GM19043 (cell line): ENCODE results near the gene MYH6.
"Not testable (repeated sequence)": the region's sequence is repeated elsewhere in the genome, so short reads cannot be mapped to it uniquely, and the experiment has no call there.

Source experiments
- ATAC-seq: cut with Tn5 transposase; IDR thresholded peaks from one replicate; pipeline ENCODE4 v1.9.1; 2021; ENCODE audit warnings: low read depth; ENCODE audit not compliant: unreplicated experiment

The MYH6 gene

DNA sequence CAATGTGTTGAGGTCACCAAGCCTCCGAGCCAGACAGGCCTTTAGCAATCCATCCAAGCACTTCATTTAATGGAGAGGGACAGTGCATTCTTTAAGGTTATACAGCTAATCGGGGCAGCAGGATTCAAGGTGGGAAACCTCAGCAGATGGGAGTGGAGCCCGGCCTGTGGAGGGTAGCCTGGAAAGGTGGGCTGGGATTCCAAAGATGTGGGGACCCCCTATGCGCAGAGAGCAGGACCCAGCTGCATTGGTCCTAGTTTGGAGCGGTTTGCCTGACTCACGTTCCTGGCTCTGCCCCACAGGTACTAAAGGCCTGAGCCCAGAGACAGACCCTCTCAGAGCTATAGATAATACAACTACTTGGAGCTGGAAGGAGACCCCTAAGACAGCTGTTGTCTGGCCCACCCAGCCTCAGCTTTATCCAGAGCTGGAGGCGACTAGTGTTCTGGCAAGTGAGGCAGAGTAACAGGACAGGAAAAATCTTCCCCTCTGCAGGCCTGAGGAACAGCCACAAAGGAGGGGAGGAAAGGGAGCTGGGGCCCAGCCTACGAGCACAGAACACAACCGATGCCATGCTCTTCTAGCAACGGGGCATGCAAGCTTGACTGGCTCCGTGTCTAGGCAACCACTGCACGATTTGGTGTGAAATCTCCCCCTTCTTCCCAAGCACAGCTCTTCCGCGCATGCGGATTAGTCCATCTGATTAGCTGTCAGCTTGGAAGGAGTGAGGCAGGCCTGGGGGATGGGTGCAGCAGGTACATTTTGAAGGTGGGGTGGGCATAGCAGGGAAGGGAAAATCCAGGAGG is 28.5 kb upstream of the MYH6 start:
- no peak for ATAC-seq

DNA sequence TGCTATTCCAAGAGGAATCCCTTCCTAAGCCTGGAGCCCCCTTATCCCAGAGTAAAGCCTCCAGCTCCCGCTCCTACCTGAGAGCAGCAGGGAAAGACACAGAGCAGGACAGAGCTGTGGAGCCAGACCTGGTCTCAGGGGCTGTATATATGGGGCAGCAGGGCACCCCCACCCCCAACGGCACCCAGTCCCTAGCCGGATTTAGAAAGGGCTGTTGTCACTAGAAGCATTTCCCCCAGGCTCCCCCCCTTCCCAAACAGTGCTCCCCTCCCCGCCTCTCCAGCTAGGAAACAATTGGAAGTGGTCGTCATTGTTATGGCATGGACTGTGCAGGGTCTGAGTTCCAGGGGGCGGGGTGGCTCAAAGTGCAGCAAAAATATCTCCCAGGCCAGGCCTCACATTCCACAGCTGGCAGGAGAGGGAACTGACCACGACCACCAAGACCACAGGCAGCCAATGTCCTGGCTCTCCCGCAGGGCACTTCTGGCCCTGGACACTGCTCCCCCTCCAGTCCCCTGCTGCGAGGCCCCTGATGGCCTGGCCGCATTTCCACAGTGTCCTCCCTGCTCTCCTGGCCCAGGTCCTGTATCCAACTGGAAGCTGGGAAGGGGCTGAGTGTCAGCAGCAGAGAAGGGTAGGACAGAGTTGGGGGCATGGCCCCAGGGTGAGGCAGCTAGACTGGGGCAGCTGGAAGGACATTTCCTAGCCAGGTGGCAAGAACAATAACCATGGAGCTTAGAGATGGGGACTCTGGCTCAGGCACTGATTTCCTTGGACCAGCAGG is 27.7 kb upstream of the MYH6 start, which contains the start of gene MYH7:
MYH7 (minus strand) TSS at position 118 of the 784 bp plus-strand sequence. CDS start 1,928 bp downstream, outside the sequence.
- no peak for ATAC-seq

DNA sequence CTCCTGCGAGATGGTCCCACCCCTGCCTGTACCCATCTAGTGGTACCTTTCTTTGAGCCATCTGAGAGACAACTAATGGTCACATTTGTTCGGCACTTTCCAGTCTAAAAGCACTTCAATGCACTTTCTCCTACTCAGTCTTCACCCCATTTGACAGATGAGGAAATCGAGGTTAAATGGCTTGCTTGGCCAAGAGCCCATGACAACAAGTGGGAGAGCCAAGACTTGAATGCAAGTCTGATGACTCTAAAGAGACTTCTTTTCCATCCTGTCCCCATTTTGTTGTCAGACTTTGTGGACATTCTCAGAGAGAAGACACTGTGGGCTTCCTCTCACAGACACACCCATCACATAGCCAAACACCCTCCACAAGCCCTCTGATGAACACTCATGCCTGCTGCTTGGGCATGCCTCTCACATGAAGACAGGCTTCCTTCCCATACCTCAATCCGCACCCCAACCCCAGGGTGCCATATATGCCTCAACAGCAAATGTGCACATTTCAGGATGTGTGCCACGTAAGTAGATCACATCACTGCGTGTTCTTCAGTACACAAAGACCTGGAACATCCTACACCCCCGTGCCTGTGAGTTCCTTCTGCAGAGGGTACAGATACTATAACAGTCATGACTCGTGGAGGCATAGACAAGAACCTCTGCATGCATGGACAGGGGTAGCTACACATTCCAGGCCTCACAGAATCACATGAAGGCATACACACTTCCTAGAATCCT is 26.6 kb upstream of the MYH6 start:
- no peak for ATAC-seq

DNA sequence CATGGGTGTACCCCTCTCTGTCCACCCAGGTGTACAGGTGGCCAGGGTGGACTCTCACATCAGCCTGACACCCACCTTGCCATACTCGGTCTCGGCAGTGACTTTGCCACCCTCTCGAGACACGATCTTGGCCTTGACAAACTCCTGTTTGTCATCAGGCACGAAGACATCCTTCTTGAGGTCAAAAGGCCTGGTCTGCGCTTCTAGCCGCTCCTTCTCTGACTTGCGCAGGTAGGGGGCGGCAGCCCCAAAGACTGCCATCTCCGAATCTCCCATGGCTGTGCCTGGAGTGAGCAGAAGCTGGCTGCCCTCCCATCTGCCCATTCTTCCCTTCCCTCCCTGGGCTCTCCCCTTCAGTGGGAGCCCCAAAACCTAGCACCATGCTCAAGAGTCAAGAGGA is 25.4 kb upstream of the MYH6 start:
- no peak for ATAC-seq

DNA sequence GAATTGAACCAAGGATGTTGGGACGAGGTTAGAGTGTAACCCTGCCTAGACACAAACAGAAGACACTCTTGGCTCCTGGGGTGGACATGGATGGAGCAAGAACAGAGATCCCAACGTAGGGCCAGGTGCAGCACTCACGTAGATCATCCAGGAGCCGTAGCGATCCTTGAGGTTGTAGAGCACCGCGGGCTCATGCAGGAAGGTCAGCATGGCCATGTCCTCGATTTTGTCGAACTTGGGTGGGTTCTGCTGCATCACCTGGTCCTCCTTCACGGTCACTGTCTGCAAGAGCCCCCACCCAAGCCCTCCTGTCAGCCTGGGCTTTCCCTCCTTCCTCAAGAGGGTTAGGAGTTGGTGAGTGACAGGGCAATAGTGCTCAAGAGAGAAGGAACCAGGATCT is 24.9 kb upstream of the MYH6 start:
- ATAC-seq: no peak

DNA sequence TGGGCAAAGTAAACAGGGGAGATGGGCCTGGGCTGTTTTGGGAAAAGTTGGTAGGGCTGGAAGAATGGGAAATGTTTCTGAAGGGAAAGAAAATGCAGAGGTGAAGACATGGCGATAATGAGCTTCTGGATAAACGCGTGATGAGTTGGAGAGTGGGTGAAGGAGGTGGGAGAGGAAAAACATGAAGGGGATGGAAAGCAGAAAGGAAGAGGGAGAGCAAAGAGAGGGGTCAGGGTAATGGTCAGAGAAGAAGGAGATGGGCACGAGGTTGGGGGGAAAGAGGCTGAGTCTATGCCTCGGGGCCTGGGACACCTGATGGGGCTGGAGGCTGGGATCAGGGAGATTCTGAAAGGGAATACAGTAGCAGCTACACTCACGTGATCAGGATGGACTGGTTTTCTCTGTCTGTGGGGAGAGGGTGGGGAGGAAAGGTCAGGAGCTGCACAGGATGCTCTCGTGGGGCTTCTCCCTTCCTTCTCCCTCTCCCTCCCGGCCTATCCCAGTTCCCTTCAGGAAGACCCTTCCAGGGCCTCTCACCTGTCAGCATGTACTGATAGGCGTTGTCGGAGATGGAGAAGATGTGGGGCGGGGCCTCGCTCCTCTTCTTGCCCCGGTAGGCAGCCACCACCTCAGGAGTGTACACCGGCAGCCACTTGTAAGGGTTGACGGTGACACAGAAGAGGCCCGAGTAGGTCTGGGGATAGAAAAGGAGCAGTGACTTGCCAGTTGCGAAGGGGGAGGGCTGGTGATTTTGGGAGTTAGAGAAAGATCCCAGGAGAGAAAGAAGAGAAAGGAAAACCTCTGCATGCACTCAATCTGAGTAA is 24.2 kb upstream of the MYH6 start:
- no peak for ATAC-seq

DNA sequence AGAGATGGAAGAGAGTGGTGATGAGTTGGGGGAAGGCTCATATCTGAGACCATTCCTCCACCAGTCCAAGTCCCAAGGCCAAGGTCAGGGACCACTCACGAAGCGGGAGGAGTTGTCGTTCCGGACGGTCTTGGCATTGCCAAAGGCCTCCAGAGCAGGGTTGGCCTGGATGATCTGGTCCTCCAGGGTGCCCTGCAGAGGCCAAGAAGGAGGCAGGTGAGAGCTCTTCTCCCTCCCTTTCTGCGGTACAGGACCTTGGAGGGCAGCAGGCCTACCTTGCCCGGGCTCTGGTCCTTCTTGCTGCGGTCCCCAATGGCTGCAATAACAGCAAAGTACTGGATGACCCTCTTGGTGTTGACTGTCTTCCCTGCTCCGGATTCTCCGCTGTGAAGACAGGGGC is 23.4 kb upstream of the MYH6 start:
- no peak for ATAC-seq

DNA sequence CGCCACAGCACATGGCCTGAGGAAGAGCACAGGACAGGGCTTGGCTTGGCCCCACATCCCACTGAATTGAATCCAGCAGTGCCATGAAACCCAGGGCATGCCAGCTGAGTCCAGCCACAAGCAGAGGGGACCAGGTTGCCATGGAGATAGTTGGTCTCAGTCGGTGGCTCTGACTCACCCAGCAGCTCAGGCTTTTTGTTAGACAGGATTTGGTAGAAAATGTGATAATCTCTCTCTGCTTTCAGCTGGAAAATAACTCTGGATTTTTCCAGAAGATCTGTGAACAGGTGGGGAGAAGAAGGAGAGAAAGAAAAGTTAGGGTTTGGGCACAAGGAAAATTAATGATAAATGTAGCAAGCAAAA is 22.6 kb upstream of the MYH6 start:
- no peak for ATAC-seq

DNA sequence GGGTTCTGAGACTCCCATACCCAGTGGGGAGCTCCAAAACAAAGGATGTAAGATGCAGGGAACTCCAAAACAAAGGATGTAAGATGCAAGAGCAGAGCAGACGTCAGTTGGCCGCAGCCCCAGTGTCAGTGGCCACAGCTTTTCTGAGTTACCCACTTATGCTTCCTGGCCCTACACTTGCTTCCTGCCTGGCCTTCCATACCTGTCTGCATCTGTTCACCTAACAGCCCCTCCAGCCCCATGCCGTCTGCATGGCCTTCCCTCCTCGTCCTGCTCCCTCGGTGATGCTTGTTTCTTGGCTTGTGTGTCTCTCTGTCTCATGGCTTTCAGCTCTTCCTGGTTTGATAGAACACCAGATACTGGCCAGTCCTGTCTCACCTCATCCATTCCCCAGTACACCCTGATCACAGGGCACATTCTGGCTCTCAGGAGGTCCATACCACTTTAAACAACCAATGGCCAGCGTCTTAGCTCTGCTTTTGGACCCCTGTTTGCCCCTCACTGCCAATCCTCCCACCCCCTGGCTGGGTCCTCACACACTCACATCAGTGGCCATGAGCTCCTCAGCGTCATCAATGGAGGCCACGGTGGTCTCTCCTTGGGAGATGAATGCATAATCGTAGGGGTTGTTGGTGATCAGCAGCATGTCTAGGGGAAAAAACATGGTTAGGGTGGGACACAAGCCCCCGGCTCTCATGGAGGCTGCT is 22.1 kb upstream of the MYH6 start:
- ATAC-seq: no peak

DNA sequence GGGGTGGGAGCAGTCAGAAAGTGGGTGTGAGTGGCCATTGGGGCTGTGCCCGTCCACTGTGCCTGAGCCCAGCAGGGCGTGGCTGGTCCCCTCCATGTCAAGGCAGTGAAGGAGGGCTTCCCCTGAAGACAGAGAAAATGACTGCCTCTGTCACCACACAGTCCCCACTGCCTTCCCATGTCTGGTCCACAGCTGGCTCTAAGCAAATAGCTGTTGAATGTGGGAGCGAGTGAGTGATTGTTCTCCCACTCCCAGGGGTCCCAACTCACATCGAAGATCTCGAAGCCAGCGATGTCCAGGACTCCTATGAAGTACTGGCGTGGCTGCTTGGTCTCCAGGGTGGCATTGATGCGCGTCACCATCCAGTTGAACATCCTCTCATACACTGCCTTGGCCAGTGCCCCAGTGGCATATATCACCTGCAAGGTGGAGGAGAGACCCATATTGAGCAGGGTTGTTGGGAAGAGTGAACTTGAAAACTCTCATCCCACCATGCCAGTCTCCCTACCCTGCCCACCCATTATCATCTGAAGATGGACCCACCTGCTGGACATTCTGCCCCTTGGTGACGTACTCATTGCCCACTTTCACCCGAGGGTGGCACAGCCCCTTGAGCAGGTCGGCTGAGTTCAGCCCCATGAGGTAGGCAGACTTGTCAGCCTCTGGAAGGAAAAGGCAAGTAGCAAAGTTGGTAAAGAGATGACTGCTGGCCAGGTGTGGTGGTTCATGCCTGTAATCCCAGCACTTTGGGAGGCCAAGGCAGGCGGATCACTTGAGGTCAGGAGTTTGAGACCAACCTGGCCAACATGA is 20.8 kb upstream of the MYH6 start:
- no peak for ATAC-seq

DNA sequence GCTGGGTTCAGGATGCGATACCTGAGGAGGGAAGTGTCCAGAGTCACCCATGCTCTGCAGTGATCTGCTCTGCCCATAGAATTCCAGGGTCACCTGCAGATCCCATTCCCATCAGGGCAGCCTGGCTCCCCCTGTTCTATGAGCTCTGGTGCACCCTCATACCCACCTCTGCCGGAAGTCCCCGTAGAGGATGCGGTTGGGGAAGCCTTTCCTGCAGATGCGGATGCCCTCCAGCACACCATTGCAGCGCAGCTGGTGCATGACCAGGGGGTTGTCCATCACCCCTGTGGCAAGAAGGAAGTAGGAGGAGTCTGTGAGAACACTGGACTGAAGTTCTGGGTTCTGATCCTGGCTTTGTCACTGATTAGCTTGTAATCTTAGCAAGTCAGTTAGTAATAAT is 17.7 kb upstream of the MYH6 start:
- ATAC-seq: not testable (repeated sequence)

DNA sequence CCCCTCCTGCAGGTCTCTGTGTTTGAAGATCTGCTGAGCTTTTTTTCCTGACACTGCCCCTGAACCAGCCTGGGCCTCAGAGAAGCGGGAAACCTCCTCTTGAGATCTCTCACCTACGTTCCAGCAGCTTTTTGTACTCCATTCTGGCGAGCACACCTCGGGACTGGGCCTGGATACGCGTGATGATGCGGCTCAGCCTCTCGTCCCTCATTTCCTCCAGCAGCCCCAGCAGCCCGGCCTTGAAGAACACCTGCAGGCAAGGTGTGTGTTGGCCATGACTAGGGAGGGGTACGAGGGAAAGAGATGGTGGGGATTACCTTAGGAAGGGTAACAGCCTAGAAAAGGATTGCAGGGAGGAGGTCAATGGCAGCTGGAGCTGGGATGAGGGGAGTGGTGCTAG is 17.1 kb upstream of the MYH6 start:
- ATAC-seq: no peak

DNA sequence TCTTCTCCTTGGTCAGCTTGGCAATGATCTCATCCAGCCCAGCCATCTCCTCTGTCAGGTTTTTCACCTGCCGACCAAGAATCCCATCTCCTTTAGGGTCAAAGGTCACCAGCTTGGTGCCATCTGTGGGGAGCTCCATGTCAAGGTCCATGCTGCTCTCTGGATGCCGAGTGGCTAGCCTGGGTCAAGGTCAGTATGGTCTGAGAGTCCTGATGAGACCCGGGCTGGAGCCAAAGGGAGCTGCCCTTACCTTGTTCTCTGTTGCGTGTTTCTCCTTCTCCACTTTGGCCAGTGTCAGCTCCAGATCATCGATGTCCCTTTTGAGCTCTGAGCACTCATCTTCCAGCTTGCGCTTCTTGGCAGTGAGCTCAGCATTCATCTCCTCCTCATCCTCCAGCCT is 15.6 kb upstream of the MYH6 start:
- ATAC-seq: no peak

DNA sequence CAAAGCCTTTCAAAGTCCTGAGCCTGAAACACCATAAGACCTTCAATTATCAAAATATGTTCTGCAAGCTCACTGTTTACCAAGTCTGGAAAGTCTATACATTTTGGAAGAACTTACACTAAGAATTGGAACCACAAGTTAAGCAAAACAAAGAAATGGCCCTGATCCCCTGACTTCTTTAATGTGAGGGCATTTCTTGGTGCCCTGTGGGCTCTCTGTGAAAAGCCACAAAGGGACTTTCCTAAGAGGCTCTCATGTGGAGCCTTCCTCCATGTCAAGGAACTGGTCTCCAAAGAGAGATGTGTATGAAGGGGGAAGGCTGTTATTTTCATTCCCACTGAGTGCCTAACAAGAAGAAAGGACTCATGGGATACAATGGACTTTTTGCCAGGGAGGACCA is 13.5 kb upstream of the MYH6 start:
- no peak for ATAC-seq

DNA sequence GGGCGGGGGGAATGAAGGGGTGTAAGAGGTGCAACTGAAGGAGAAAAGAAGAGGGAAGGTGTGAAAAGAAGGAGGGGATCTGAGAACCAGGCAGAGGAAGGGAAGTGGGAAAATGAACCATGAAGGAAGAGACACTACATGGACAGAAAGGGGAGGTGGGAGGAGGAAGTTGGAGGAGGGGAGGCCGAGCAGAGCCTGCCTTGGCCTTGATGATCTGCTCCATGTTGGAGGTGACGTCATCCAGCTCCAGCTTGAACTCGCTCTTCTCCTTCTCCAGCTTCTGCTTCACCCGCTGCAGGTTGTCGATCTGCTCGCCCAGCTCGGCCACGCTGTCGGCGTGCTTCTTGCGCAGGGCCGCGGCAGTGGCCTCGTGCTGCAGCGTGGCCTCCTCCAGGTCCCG is 11.6 kb upstream of the MYH6 start:
- not testable (repeated sequence) for ATAC-seq

DNA sequence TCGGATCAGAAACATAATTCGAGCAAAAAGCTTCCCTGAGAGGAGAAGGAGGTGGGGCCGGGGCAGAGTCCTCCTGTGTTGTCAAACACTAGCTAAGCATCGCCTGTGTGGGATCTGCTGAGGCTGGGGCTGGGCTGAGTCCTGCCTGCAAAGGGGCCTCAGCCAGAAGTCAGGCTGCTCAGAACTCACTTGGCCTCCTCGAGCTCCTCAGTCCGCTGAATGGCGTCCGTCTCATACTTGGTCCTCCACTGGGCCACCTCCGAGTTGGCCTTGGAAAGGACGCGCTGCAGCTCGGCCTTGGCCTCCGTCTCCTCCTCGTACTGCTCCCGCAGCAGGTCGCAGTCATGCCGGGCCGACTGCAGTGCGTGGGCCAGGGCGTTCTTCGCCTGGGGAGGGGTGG is 9.9 kb upstream of the MYH6 start:
- ATAC-seq: no peak

DNA sequence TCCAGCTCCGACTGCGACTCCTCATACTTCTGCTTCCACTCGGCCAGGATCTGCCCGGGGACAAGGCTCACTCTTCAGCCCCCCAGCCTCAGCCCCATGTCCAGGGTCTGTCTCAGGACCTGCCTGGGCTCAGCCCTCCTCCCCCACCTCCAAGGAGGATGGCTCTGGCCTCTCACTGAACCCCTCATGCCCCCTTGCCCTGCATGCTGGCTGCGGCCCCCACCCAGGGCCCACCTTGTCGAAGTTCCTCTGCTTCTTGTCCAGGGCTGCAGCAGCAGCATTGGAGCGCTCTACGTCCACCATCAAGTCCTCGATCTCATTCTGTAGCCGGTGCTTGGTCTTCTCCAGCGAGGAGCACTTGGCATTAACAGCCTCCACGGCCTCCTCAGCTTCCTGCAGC is 9.2 kb upstream of the MYH6 start:
- ATAC-seq: not testable (repeated sequence)

DNA sequence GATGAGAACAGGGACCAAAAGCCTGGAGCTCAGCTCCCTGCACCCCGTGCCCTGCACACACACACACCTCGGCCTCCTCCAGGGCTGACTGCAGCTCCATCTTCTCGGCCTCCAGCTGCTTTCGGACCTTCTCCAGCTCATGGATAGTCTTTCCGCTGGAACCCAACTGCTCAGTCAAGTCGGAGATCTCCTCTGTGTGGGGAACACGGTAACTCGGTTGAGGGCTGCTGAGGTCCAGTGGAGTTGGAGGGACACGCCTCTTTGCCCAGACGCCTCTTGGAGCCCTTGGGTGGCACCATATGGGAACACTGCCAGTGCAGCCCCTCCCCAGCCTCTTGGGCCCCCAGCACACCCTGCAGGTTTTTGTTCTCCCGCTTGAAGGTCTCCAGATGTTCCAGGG is 8.7 kb upstream of the MYH6 start:
- ATAC-seq: no peak
